HEK293 (cell line): ENCODE measurements around the gene ALDH1B1.

Experiments used
- CTCF ChIA-PET: fragments of 350-600 bp; formaldehyde crosslinking; extraction: SDS; loops from one replicate; lab custom pipeline; 2021; ENCODE audit warnings: antibody characterized with exemption; lab: Yijun Ruan, JAX
- POLR2A ChIA-PET: fragments of 300-600 bp; formaldehyde crosslinking; extraction: SDS; loops from one replicate; lab custom pipeline; 2020; ENCODE audit warnings: antibody characterized with exemption, inconsistent platforms; lab: Yijun Ruan, JAX
- H3K27ac ChIP-seq: fragments of 200-500 bp; sonication (Bioruptor generic); 2 replicates; pipeline ENCODE4 v1.5.1; 2014; ENCODE audit warnings: low read depth, low read length, control low read depth, inconsistent platforms; ENCODE audit errors: extremely low read depth
- H3K36me3 ChIP-seq, 2 experiments: fragments of 200-500 bp in 1 of 2; sonication (Bioruptor generic) in 1 of 2; 1 replicate in 1 of 2; 2 replicates in 1 of 2; pipeline ENCODE4 v1.5.1; 2014 to 2017; ENCODE audit warnings: inconsistent platforms in 2 of 2, low read length in 2 of 2; ENCODE audit not compliant: control insufficient read depth in 2 of 2, insufficient read depth in 1 of 2
- H3K4me1 ChIP-seq: fragments of 200-500 bp; sonication (Bioruptor generic); 2 replicates; pipeline ENCODE4 v1.5.1; 2014; ENCODE audit warnings: mild to moderate bottlenecking, low read length, inconsistent platforms; ENCODE audit not compliant: control insufficient read depth, insufficient read depth
- H3K4me3 ChIP-seq: 2 replicates; pipeline ENCODE4 v1.5.1; 2011; ENCODE audit warnings: low read depth, mild to moderate bottlenecking, control low read depth, low read length, moderate library complexity
- H3K9me3 ChIP-seq: fragments of 200-500 bp; sonication (Bioruptor generic); 2 replicates; pipeline ENCODE4 v1.5.1; 2014; ENCODE audit warnings: low read depth, low read length, inconsistent platforms; ENCODE audit not compliant: control insufficient read depth, insufficient read depth
- FEZF1 ChIP-seq: fragments of 450-650 bp; formaldehyde crosslinking; IDR thresholded peaks from 2 replicates; pipeline ENCODE4 v1.5.1; 2016; ENCODE audit warnings: missing biosample characterization, missing genetic modification characterization
- HOXA7 ChIP-seq: sonication (generic); formaldehyde crosslinking; IDR thresholded peaks from 2 replicates; pipeline ENCODE4 v1.8.1; 2022; ENCODE audit warnings: missing genetic modification reagents, borderline replicate concordance
- SCRT1 ChIP-seq: fragments of 450-650 bp; formaldehyde crosslinking; IDR thresholded peaks from 2 replicates; pipeline ENCODE4 v1.5.1; 2016; ENCODE audit warnings: missing biosample characterization, missing genetic modification characterization, borderline replicate concordance
- SETDB1 ChIP-seq: IDR thresholded peaks from one replicate; pipeline ENCODE4 v1.6.1; 2017; ENCODE audit warnings: mild to moderate bottlenecking, low read length, moderate library complexity, mixed read lengths; ENCODE audit not compliant: insufficient read length
- TCF7L2 ChIP-seq: IDR thresholded peaks from 2 replicates; pipeline ENCODE4 v1.6.1; 2011; ENCODE audit warnings: low read depth, mild to moderate bottlenecking, inconsistent platforms, low read length, moderate library complexity, borderline replicate concordance
- ZEB2 ChIP-seq: fragments of 450-650 bp; formaldehyde crosslinking; IDR thresholded peaks from 2 replicates; pipeline ENCODE4 v1.5.1; 2016; ENCODE audit warnings: missing biosample characterization, missing genetic modification characterization
- ZNF114 ChIP-seq: fragments of 450-650 bp; formaldehyde crosslinking; IDR thresholded peaks from 2 replicates; pipeline ENCODE4 v1.5.0; 2017; ENCODE audit warnings: missing biosample characterization, missing genetic modification characterization
- ZNF155 ChIP-seq: fragments of 450-650 bp; formaldehyde crosslinking; IDR thresholded peaks from 2 replicates; pipeline ENCODE4 v1.5.1; 2016; ENCODE audit warnings: missing biosample characterization, missing genetic modification characterization
- ZNF169 ChIP-seq: fragments of 450-650 bp; formaldehyde crosslinking; IDR thresholded peaks from 2 replicates; pipeline ENCODE4 v1.5.1; 2016; ENCODE audit warnings: missing biosample characterization, missing genetic modification characterization
- ZNF221 ChIP-seq: fragments of 450-650 bp; formaldehyde crosslinking; IDR thresholded peaks from 2 replicates; pipeline ENCODE4 v1.5.1; 2017; ENCODE audit warnings: missing biosample characterization, missing genetic modification characterization, borderline replicate concordance
- ZNF274 ChIP-seq, 2 experiments: fragments of 200-500 bp in 1 of 2; fragments of 450-650 bp in 1 of 2; sonication (Bioruptor generic) in 1 of 2; formaldehyde crosslinking in 1 of 2; IDR thresholded peaks; 2 replicates each; pipeline versions ENCODE4 v1.5.1 to v1.6.1; 2014 to 2016; ENCODE audit warnings: borderline replicate concordance in 1 of 2, inconsistent platforms in 1 of 2, low read length in 1 of 2, missing biosample characterization in 1 of 2, missing genetic modification characterization in 1 of 2
- ZNF404 ChIP-seq: fragments of 450-650 bp; formaldehyde crosslinking; IDR thresholded peaks from 2 replicates; pipeline ENCODE4 v1.5.1; 2017; ENCODE audit warnings: missing biosample characterization, missing genetic modification characterization
- ZNF561 ChIP-seq: fragments of 450-650 bp; IDR thresholded peaks from 2 replicates; pipeline ENCODE4 v1.5.1; 2018; ENCODE audit warnings: missing biosample characterization, missing genetic modification characterization, borderline replicate concordance
- ZNF747 ChIP-seq: fragments of 450-650 bp; formaldehyde crosslinking; IDR thresholded peaks from 2 replicates; pipeline ENCODE4 v1.5.1; 2016; ENCODE audit warnings: missing biosample characterization, missing genetic modification characterization
- ZNF843 ChIP-seq: fragments of 450-650 bp; formaldehyde crosslinking; IDR thresholded peaks from 2 replicates; pipeline ENCODE4 v1.5.1; 2016; ENCODE audit warnings: missing biosample characterization, missing genetic modification characterization
- TF ChIP-seq, protein P1 (sequence below): fragments of 450-650 bp; formaldehyde crosslinking; IDR thresholded peaks from 2 replicates; pipeline ENCODE4 v1.5.1; 2016; ENCODE audit warnings: missing biosample characterization, missing genetic modification characterization
- TF ChIP-seq, protein P2 (sequence below): fragments of 450-650 bp; formaldehyde crosslinking; IDR thresholded peaks from 2 replicates; pipeline ENCODE4 v1.5.1; 2016; ENCODE audit warnings: missing biosample characterization, missing genetic modification characterization
- TF ChIP-seq, protein P3 (sequence below): fragments of 450-650 bp; formaldehyde crosslinking; IDR thresholded peaks from 2 replicates; pipeline ENCODE4 v1.5.1; 2016; ENCODE audit warnings: missing biosample characterization, missing genetic modification characterization, low read depth

The ALDH1B1 gene

DNA sequence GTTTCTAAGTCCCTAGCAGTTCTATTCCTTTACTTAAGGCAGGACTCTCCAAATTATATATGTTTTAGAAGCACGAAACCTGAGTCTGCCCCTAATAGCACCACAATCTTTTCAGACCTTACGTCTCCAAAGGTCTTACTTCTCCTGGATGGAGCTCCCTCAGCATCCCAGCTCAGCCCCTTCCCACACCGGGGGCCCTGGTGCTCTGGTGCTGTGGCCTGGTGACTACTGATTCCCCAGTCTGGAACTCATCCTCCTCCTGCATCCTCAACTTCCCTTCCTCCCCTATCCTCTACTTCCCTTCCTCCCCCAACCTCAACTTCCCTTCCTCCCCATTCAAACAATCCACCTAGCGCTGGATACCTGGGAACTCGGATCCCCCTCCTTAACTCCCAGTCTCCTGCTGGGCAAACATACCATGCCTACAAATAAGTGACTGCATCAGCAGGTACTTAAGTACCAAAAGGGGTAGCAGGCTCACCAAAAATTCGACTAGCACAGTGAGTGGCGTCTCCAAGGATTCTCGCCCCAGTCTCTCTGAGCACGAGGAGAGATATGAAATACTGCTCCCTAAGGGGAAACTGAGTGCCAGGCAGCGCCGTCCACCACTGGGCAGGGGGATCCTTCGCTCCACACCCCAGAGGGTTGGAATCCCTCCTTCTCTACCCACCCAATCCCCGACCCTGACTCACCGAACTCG lies 30.9 kb downstream of the ALDH1B1 start:
- Histone ChIP-seq H3K4me1 (no peaks in the 10 kb centered on the region; the same call in 1 of the 2 replicates), H3K9me3 (no peaks in the 10 kb centered on the region), H3K27ac (no peak overlapping the region), H3K36me3 (no peaks in the 10 kb centered on the region)
- ChIA-PET CTCF (interaction anchor here (0.6 to 1.1 kb wide), 3 partner anchors 9 to 262 kb away, joined by 3 to 7 read pairs (median 3); no protein-coding TSS in a partner anchor), POLR2A (no interaction called here)
- TF ChIP-seq ZNF747 (tag by site-specific recombination) (no peak), ZNF155 (tag by site-specific recombination) (no peak), SETDB1 (no peak), ZNF274 (IDR thresholded peaks at IDR 0.05; ENCODE audit: low read length) (no peak), ZNF274 (tag by site-specific recombination; IDR thresholded peaks at IDR 0.05; ENCODE audit: borderline replicate concordance) (no peak), ZNF561 (no peak), ZNF221 (tag by site-specific recombination) (no peak), ZNF404 (no peak), ZNF114 (tag by site-specific recombination) (no peak), SCRT1 (tag by site-specific recombination) (no peak), FEZF1 (tag by site-specific recombination) (no peak), ZNF843 (tag by site-specific recombination) (no peak), HOXA7 (no peak), ZEB2 (no peak), ZNF169 (tag by site-specific recombination) (no peak), TCF7L2 (no peak)
- TF ChIP-seq, protein P1, sequence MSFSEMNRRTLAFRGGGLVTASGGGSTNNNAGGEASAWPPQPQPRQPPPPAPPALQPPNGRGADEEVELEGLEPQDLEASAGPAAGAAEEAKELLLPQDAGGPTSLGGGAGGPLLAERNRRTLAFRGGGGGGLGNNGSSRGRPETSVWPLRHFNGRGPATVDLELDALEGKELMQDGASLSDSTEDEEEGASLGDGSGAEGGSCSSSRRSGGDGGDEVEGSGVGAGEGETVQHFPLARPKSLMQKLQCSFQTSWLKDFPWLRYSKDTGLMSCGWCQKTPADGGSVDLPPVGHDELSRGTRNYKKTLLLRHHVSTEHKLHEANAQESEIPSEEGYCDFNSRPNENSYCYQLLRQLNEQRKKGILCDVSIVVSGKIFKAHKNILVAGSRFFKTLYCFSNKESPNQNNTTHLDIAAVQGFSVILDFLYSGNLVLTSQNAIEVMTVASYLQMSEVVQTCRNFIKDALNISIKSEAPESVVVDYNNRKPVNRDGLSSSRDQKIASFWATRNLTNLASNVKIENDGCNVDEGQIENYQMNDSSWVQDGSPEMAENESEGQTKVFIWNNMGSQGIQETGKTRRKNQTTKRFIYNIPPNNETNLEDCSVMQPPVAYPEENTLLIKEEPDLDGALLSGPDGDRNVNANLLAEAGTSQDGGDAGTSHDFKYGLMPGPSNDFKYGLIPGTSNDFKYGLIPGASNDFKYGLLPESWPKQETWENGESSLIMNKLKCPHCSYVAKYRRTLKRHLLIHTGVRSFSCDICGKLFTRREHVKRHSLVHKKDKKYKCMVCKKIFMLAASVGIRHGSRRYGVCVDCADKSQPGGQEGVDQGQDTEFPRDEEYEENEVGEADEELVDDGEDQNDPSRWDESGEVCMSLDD (tag by site-specific recombination), result no peak
- TF ChIP-seq, protein P2, sequence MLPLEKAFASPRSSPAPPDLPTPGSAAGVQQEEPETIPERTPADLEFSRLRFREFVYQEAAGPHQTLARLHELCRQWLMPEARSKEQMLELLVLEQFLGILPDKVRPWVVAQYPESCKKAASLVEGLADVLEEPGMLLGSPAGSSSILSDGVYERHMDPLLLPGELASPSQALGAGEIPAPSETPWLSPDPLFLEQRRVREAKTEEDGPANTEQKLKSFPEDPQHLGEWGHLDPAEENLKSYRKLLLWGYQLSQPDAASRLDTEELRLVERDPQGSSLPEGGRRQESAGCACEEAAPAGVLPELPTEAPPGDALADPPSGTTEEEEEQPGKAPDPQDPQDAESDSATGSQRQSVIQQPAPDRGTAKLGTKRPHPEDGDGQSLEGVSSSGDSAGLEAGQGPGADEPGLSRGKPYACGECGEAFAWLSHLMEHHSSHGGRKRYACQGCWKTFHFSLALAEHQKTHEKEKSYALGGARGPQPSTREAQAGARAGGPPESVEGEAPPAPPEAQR (tag by site-specific recombination), result no peak
- TF ChIP-seq, protein P3, sequence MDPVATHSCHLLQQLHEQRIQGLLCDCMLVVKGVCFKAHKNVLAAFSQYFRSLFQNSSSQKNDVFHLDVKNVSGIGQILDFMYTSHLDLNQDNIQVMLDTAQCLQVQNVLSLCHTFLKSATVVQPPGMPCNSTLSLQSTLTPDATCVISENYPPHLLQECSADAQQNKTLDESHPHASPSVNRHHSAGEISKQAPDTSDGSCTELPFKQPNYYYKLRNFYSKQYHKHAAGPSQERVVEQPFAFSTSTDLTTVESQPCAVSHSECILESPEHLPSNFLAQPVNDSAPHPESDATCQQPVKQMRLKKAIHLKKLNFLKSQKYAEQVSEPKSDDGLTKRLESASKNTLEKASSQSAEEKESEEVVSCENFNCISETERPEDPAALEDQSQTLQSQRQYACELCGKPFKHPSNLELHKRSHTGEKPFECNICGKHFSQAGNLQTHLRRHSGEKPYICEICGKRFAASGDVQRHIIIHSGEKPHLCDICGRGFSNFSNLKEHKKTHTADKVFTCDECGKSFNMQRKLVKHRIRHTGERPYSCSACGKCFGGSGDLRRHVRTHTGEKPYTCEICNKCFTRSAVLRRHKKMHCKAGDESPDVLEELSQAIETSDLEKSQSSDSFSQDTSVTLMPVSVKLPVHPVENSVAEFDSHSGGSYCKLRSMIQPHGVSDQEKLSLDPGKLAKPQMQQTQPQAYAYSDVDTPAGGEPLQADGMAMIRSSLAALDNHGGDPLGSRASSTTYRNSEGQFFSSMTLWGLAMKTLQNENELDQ (tag by site-specific recombination), result no peak
- TF ChIP-seq, all 188 proteins: peak for 0
- no peak overlapping the region for H3K4me3 ChIP-seq
